HG02610 (cell line): ENCODE results near the gene IL13RA1.
A peak's percentile ranks its signal among the peaks of the same experiment; 100 is the strongest.
"Not testable (repeated sequence)": the region's sequence is repeated elsewhere in the genome, so short reads cannot be mapped to it uniquely, and the experiment has no call there.

Experiments
- ATAC-seq: cut with Tn5 transposase; IDR thresholded peaks from one replicate; pipeline ENCODE4 v1.9.1; 2021; ENCODE audit warnings: mild to moderate bottlenecking, moderate library complexity; ENCODE audit not compliant: unreplicated experiment

IL13RA1 gene

DNA sequence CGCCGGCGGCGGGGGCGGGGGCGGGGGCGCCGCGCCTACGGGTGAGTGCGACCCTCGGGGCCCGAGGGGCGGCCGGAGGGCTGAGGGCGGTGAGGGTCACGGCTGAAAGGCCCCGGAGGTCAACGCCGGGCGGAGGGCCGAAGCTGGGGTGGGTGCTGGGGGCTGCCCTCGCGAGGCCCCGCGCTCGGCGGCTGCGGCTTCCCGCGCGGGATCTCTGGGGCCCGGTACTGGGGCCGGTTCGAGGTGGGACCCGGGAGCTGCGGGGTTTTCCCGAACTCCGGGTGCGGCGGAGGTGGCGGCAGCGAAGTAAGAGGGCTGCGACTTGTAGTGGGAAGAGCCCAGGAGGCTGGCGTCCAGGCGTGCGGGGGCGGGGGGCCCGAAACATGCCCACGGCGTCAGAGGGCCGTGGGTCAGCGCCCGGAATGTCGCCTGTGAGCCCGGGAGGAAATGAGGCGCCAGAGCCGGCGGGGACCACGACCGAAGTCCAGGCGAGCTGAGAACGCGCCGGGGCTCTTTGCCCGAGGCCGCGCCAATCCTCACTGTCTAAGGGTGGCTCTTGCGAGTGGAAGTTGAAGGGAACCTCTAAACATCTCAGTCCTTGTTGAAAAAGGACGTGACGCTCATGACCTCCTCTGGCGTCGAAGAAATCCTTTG lies 407 bp downstream of the IL13RA1 start:
- ATAC-seq, result peak; percentile 18

DNA sequence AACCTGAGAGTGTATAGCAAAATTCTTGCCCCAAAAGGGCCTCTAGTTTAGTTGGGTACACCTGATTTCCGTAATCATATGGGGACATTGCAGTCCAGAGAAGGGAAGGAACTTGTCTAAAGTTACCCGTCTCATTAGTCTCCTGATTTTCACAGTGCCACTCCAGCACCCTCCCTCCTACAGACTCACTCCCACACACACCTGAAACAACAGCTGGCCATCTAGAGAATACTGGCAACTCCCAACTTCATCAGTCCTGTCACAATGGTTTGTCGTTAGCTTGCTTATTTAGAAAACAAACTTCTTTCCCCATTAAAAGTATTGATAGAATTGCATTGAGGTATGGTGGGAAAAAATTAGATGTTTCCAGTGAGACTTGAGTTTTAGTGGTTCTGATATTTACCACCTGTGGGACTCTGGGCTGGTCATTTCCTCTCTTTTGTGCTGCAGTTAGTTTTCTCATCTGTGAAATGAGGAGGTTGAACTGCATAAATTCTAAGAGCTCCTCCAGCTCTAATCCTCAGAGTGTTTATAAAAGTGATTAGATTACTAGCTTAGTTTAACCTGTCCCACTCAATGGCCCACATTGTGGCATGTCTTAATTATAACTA lies 1.7 kb downstream of the IL13RA1 start:
- ATAC-seq, result no peak

DNA sequence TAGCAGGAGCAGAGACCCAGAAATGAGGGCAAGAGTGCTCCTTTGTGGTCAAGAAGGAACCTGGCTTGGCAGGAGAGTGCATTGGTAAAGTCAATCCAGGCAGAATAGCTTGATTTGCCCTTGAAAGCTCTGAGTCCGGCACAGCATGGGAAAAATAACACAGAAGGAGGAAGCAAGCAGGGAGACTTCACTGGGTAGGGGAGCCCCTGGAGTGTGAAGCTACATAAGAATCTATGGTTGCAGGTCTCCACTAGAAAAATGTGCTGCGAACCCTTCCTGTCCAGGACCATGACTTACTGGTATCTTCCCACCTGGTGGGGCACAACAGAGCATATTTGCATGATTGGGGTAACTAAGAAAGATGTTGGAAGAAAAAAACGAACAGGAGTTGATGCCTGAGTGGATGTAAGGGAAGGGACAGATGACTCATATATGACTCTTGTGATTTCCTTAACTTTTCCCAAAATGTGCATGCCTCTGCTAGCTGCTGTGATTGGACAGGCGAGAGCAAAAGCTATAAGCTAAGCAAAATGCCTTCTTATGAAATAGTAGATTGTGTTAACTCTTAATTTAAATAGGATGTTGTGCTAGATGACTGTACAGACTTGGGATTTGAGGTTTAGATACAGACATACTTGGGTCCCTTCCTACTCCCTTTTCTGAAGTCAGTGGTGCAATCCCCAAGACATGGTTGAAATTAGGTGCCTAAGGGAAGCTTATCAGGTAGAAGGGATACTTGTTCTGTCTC lies 3.3 kb downstream of the IL13RA1 start:
- no peak for ATAC-seq

- ATAC-seq, result not testable (repeated sequence)
These were observed 5.1 kb downstream of the IL13RA1 start for GRCh38 chrX:118732551-118732950.

DNA sequence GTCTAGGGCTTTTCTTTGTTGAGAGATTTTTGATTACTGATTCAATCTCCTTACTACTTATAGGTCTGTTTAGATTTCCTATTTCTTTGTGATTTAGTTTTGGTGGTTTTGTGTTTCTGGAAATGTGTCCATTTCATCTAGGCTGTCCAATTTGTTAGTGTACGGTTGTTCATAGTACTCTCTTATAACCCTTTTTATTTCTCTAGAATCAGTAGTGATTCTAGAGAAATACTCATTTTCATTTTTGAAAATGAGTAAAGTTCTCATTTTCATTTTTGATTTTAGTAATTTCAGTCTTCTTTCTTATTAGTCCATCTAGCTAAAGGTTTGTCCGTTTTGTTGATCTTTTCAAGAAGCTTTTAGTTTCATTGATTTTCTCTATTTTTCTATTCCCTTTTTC lies 7.5 kb downstream of the IL13RA1 start:
- peak; percentile 61 for ATAC-seq

- ATAC-seq, result peak; percentile 90
These were observed 9.1 kb downstream of the IL13RA1 start for GRCh38 chrX:118736394-118737010.

DNA sequence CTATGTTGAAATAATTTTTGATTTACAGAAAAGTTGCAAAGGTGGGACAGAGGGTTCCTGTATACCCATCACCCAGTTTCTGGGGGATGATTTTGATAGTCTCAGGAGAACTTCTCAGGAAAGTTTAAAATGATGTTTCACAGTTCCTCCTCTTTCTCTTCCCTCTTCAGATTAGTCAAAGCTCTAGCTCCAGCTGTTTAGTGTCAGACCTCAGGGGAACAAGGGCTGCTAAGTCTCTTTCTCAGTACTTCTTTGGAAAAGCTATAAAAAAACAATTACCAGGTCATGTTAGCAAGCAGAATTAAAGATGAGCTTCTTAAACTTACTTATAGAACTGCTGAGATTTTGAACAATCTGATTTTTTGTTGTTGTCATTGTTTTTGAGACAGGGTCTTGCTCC lies 12.2 kb downstream of the IL13RA1 start:
- ATAC-seq, result no peak

- no peak for ATAC-seq
These were observed 13.0 kb downstream of the IL13RA1 start for GRCh38 chrX:118740276-118740889.

GRCh38 chrX:118742176-118742575 lies 14.8 kb downstream of the IL13RA1 start:
- no peak for ATAC-seq

DNA sequence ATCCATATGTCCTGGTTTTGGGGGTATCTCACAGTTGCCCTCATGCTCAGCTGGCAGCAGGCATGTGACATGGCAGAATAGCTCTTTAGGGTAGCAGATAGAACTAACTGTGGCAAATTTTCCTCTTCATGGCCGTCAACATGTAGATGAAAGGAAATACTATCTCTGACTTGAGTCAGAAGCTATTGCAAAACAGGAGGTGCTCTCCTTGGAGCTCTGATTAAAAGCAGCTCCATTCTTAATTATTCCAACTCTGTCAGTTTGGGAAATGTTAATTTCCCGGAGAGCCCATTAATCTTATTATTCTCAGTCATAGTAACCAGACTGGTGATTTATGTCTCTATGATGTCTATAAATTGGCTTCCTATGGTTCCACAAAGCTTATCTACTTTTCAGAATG lies 18.2 kb downstream of the IL13RA1 start:
- no peak for ATAC-seq

DNA sequence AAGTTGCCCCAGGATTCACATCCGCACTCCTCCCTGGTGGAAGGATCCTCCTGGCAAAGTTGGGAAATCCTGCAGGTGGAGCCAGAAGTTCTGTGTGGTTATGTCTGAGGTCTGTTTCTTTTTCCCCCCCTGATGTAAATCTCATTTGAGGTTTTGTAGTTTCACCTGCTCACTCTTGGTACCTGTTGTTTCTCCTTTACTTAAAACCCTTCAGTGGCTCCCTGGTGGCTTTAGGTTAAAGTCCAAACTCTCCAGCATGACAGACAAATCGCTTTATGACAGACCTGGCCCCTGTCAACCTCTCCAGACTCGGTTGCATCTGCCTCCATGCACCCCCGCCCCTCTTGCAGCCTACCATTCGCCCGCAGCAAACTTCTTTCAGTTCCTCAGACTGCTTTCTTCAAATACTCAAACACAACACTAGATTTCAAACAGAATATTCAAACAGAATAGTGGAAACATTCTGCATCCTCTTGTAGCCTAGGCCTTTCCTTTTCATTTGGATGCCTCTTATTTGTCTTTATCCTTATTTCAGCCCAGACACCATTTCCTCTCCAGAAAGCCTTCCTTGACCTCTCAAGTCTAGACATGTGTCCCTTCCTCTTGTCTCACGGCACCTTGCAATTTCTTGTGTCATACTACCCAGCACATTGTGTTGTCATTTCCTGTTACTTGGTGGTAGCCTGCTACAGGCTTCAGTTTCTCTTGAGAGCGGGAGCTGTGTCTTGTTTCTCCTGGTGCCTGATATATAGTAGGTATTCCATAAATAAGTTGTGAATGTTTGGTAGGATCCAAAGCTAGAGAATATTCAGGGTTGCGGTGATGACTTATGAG lies 24.8 kb downstream of the IL13RA1 start:
- ATAC-seq, result peak; percentile 90

DNA sequence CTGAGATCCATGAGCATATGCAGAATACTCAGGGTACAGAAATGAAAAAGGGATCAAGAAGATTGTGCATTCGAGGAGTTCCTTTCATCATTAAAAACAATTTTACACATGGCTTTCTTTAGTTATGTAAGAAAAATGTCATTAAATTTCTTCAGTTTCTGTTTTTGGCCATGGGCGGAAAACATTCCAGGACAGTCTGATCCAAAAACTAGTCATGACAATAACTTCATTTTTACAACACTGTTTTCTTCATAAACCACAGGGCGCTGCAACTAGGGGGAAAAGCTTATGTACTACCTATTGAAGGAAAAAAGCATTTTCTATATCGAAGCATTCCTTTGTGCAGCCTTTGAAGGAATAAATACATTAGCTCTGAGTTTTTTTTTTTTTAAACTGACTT lies 28.2 kb downstream of the IL13RA1 start:
- no peak for ATAC-seq

DNA sequence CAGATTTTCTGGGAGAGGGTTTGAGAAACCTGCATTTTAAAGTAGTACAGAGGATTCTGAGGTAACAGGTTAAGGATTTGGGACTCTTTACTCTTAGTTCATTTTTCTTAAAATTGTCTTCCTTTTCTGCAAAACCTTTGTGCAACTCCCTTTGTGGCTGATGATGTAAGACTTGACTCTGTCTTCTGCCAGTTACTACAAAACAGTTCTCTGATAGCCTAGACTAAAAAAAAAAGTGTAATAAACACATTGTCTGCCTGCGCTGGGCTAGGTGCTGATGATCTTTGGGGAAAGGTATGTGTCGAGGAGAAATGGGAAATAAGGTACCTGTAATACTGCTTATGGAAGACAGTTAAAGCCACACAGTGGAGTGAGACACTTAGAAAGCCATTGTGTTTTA lies 28.7 kb downstream of the IL13RA1 start:
- ATAC-seq, result no peak

GRCh38 chrX:118758511-118758910 lies 31.1 kb downstream of the IL13RA1 start:
- ATAC-seq, result no peak

DNA sequence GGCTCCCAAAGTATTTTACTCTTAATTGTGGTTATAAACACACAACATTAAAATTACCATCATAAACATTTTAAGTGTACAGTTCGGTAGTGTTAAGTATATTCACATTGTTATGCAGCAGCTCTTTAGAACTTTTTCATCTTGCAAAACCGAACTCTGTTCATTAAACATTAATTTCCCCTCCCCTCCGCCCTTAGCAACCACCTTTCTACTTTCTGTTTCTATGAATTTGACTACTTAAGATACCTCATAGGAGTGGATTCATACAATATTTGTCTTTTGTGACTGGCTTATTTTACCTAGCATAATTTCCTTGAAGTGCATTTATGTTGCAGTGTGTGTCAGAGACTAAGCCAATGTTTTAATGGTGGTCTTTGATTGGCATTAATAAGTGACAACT lies 32.6 kb downstream of the IL13RA1 start:
- ATAC-seq, result no peak

DNA sequence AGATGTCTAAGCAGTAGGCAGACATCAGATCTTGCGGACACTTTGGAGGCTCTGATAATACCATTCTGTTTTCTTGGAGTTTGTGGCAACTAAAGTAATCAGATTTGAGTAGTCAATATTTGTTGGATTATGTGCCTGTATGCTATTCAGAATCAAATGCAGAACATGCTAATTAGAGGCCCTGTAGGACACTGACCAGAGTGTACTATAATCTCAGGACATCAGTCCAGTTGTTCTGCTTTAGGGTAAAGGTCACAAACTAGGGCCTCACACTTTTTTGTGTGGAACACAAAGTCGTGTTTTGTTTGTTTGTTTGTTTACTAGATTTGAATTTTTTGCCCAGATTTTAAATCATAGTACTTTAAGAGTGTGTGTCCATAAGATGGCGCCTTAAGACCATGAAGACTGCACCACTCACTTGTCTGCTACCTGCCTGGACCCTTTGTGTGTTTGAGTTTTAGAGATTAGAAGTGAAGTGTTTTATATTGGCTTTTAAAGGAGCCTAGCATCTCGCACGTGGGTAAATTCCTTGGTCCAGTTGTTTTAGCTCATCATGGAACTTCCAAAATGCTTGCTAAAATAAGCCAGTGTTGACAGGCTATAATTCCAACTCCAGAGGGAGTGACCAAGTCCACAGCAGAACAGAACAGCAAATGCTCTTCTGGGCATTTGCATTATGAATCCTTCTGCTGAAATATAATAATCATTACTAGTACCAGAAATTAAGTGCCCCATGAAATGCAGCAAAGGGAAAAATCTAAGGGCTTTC lies 34.7 kb downstream of the IL13RA1 start:
- no peak for ATAC-seq

DNA sequence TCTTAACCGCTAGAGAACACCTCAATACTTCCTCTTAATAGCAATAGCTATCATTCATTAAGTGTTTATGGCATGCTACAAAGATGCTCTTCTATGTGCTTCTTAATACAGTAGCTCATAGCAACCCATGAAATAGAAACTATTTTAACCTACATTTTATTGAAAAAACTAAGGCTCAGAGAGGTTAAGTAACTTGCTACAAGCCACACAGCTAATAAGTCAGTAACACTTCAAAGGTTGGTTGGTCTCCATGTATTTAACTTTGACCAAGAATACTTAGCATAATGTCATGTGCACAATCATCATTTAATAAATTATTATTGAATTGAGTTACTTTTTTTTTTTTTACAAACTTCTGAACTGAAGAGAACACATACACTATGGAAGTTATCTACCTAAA lies 36.1 kb downstream of the IL13RA1 start:
- ATAC-seq, result no peak

GRCh38 chrX:118764122-118764521 lies 36.7 kb downstream of the IL13RA1 start:
- no peak for ATAC-seq

GRCh38 chrX:118770133-118770760 lies 42.8 kb downstream of the IL13RA1 start:
- ATAC-seq, result no peak
